ENCODE data around the gene SH2D7. TPM values are rescaled to one million over a fixed set of nuclear protein-coding genes. Genes with fewer than 3 reads are reported as not detected.

The SH2D7 gene
- total and polyA plus RNA-seq, 2 donors (not counting 3 experiments of a cell fraction or from before 2014, with no cell fraction given): not detected

GRCh38 chr15:78067328-78068228 is 24.8 kb upstream of the SH2D7 start:
- Histone ChIP-seq H4K20me1 (replicated peaks; ENCODE audit: control insufficient read depth, extremely low read depth, insufficient read depth, low read length) (no peaks in the 10 kb centered on the region), H3K4me1 (ENCODE audit: control insufficient read depth, extremely low read depth, insufficient read depth, low read length) (peaks cover 61% of the 10 kb centered on the region), H3K9ac (replicated peaks; ENCODE audit: extremely low read depth, insufficient read depth, low read length) (no peak overlapping the region), H3K9me1 (replicated peaks; ENCODE audit: control insufficient read depth, extremely low read depth, insufficient read depth, low read length) (no peaks in the 10 kb centered on the region), H3K27me3 (ENCODE audit: control insufficient read depth in 2 of 2, insufficient read depth in 2 of 2, low read length in 2 of 2) (no peaks in the 10 kb centered on the region), H3K79me2 (ENCODE audit: control insufficient read depth, insufficient read depth, low read length) (peaks cover 94% of the 10 kb centered on the region), H3K36me3 (ENCODE audit: control insufficient read depth in 2 of 2, extremely low read depth in 1 of 2, insufficient read depth in 2 of 2, low read length in 2 of 2) (no peaks in the 10 kb centered on the region), H3K4me2 (ENCODE audit: insufficient read depth, low read length) (peak overlapping the region; percentile 43), H3K4me3 (replicated peaks in 1 of 3; ENCODE audit: insufficient read depth in 1 of 3, low read depth in 1 of 3, low read length in 3 of 3) (no peak overlapping the region), H2AFZ (ENCODE audit: low read depth, low read length) (no peak overlapping the region), H3K27ac (ENCODE audit: insufficient read depth, low read depth, low read length) (no peak overlapping the region), H3K9me3 (replicated peaks; ENCODE audit: control insufficient read depth, insufficient read depth, low read length) (no peaks in the 10 kb centered on the region)
- FAIRE-seq (peak; percentile 62), DNase-seq (ENCODE audit: low read depth, low spot score) (peak; percentile 60)
- dilution Hi-C loops (cut with MboI; ENCODE audit: extremely low pct_ligation_motif_present, low sequenced_read_pairs): no loop called here
- intact Hi-C loops (cut with micrococcal nuclease): loop anchor here (2.0 kb wide), 1 partner anchor 33 kb away; no protein-coding TSS in a partner anchor
- ChIA-PET POLR2A (no interaction called here), CTCF (interaction anchor here (1.0 to 3.8 kb wide), 8 partner anchors 8 to 63 kb away, joined by 3 to 25 read pairs (median 6); no protein-coding TSS in a partner anchor)
- no peak for TF ChIP-seq FOS (IDR thresholded peaks at IDR 0.05; ENCODE audit: borderline replicate concordance, insufficient read depth, low read length)
- TF ChIP-seq JUN (IDR thresholded peaks at IDR 0.05; ENCODE audit: borderline replicate concordance, insufficient read depth, insufficient read length, low read depth): no peak
- peak; percentile 55 for TF ChIP-seq GATA2 (IDR thresholded peaks at IDR 0.05; ENCODE audit: insufficient read depth, insufficient read length, low read depth, low read length)
- no peak for TF ChIP-seq POLR2A (IDR thresholded peaks at IDR 0.05; ENCODE audit: low read depth, low read length)
- no peak for TF ChIP-seq MYC (IDR thresholded peaks at IDR 0.05; ENCODE audit: low read depth, low read length)
- BruUV-seq (replicated peaks): no TSS peak

DNA sequence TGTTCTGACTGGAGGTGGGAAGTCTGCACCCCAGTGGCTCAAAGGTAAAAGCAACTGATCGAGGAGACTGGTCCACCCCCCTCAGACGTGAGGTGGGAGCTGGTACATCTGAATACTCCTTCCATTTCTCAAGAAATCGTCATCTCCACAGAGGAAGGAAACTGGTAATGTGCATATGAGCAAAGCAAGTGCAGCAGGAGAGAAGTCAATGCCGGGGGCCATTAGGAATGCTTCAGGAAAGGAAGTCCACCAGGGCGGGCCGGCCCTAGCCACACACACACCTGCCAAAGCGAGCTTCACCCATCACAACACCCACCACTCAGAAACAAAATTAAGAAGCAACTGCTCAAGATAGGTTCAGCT is 23.3 kb upstream of the SH2D7 start:
- DNase-seq (ENCODE audit: low read depth, low spot score): peak; percentile 72
- Histone ChIP-seq H3K27me3 (ENCODE audit: control insufficient read depth in 2 of 2, insufficient read depth in 2 of 2, low read length in 2 of 2) (no peaks in the 10 kb centered on the region), H3K4me2 (ENCODE audit: insufficient read depth, low read length) (peak overlapping the region; percentile 43), H3K36me3 (ENCODE audit: control insufficient read depth in 2 of 2, extremely low read depth in 1 of 2, insufficient read depth in 2 of 2, low read length in 2 of 2) (no peaks in the 10 kb centered on the region), H3K9ac (replicated peaks; ENCODE audit: extremely low read depth, insufficient read depth, low read length) (peak overlapping the region; percentile 28), H3K9me3 (replicated peaks; ENCODE audit: control insufficient read depth, insufficient read depth, low read length) (no peaks in the 10 kb centered on the region), H3K4me1 (ENCODE audit: control insufficient read depth, extremely low read depth, insufficient read depth, low read length) (peaks cover 61% of the 10 kb centered on the region), H3K4me3 (replicated peaks in 1 of 3; ENCODE audit: insufficient read depth in 1 of 3, low read depth in 1 of 3, low read length in 3 of 3) (no peak overlapping the region), H2AFZ (ENCODE audit: low read depth, low read length) (peak overlapping the region; percentile 15), H3K27ac (ENCODE audit: insufficient read depth, low read depth, low read length) (peak overlapping the region; percentile 79), H3K79me2 (ENCODE audit: control insufficient read depth, insufficient read depth, low read length) (peaks cover 93% of the 10 kb centered on the region), H3K9me1 (replicated peaks; ENCODE audit: control insufficient read depth, extremely low read depth, insufficient read depth, low read length) (no peaks in the 10 kb centered on the region), H4K20me1 (replicated peaks; ENCODE audit: control insufficient read depth, extremely low read depth, insufficient read depth, low read length) (no peaks in the 10 kb centered on the region)
- no TSS peak for BruUV-seq (replicated peaks)
- intact Hi-C loops (cut with micrococcal nuclease): loop anchor here (1.0 to 2.0 kb wide), 2 partner anchors 8 to 34 kb away; partner anchors contain the start of gene TBC1D2B
- POLR2A ChIA-PET: no interaction called here
- TF ChIP-seq EZH2 (IDR thresholded peaks at IDR 0.05; ENCODE audit: borderline replicate concordance, low read depth, low read length, severe bottlenecking): no peak
- TF ChIP-seq MYC (IDR thresholded peaks at IDR 0.05; ENCODE audit: low read depth, low read length): no peak
- TF ChIP-seq, protein P1, sequence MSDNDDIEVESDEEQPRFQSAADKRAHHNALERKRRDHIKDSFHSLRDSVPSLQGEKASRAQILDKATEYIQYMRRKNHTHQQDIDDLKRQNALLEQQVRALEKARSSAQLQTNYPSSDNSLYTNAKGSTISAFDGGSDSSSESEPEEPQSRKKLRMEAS (IDR thresholded peaks at IDR 0.05; ENCODE audit: insufficient read depth, insufficient read length): no peak
- no peak for TF ChIP-seq FOS (IDR thresholded peaks at IDR 0.05; ENCODE audit: borderline replicate concordance, insufficient read depth, low read length)
- no peak for TF ChIP-seq POLR2A (IDR thresholded peaks at IDR 0.05; ENCODE audit: low read depth, low read length)
- CTCF ChIA-PET: interaction anchor here (1.1 to 3.8 kb wide), 6 partner anchors 10 to 37 kb away, joined by 3 to 25 read pairs (median 8); no protein-coding TSS in a partner anchor
- dilution Hi-C loops (cut with MboI; ENCODE audit: extremely low pct_ligation_motif_present, low sequenced_read_pairs): no loop called here
- FAIRE-seq: peak; percentile 84
